Thoracic aorta endothelial cell (primary cell): ENCODE data around the gene LMAN2. TPM values are rescaled to one million over a fixed set of nuclear protein-coding genes. Genes with fewer than 3 reads are reported as not detected.

Experiments
- total RNA-seq: library from RNA; depleted of rRNA; stranded (reverse); fragments of >200 nt; gene quantifications from 2 replicates; pipeline ENCODE4 v1.2.3, GENCODE V29; 2012

LMAN2 gene
- 255 and 380 TPM in 2 replicates for total RNA-seq

DNA sequence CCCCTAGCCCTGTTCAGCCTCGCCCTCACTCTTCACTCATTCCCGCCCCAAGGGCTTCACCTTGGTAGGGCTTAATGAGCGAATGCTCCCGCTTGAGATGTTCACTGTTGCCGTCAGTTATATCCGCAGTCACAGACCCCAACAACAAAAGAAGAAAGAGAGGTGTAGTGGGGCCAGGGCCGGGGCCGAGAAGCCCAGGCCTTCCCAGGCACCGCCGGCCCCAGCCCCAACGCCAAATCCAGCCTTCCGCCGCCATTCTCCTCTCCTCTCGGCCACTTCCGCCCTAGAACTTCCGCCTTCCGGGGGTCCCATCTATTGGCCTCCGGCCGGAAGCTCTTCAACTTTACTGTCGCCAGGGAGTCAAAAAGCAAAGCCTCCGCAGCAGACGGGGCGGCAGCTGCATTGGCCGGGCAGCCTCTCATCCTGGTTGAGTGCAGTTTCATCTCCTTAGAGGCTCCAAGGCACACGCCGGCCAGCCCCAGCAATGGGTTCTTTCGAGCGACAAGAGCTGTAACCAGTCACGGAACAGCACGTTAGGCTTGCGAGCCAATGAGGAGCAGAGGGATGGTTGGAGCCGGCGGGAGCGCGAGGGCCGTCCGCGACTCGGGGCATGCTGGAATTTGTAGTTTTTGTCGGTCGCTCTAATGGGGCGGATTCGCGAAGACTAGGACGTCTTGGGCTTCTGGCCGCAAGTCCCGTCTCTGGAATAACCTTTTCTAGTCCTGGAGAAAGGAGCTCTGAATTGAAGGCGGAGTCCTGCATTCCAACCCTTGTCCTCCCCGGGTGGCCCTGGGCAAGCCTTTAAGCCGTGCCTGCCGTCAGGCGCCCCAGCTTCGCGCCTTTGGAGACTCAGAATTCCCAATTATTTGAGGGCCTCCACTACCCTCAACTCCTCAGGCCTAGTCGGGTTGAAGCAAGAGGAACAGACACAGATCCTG, at the start of gene LMAN2:
TSS of gene LMAN2 (minus strand) at position 277 of the 938 bp plus-strand sequence. CDS start at position 256, 21 bp downstream.

DNA sequence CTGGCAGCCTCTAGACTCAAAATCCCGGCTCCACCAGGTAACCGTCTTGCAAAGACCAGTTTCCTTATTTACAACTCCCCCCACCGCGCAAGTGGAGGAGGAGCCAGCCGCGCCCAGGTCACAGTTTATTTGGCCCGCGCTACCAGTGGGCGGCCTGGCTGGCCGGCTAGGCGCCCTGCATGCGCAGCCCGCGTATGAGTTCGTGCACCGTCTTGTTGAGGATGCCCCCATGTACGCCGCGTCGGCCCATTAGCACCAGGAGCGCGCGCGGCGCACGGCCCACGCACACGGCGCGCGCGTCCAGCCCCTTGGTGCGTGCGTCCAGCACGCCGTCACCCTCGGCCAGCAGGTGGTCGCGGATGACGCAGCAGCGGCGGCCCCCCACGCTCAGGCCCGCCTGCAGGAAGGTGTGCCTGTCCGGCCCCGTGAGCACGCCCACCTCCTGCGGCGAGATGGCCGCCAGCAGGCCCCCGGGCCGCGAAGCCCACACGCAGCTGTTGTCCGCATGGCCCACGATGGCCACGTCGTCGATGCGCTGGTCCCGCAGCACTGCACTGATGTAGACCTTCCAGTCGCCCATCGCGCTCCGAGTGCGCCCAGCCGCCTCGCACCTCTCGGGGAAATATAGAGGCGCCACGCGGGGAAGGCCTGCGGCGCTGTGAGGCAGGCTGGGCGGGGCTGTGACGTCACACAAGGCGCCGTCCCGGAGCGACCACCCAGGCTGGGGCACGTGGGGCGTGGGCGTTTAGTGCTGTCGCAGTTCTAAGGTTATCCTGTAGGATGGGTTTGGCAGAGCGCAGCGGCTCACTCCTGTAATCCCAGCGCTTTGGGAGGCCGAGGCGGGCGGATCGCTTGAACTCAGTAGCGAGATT, 48.8 kb upstream of the LMAN2 start, which contains the start of gene PFN3:
TSS of gene PFN3 (minus strand) at position 665 of the 872 bp plus-strand sequence. CDS start at position 580, 85 bp downstream.

GRCh38 chr5:177384134-177384533, 32.7 kb upstream of the LMAN2 start, which contains the start of gene SLC34A1:
TSS of gene SLC34A1 (plus strand) at chr5:177384434. CDS start at chr5:177385742, 1,308 bp downstream.

GRCh38 chr5:177357459-177358351, 6.2 kb upstream of the LMAN2 start, which contains the start of gene RGS14:
TSS of gene RGS14 (plus strand) at chr5:177357924. CDS start at chr5:177358025, 101 bp downstream.

GRCh38 chr5:177311723-177312648, 39.5 kb downstream of the LMAN2 start, which contains the start of gene MXD3:
TSS of gene MXD3 (minus strand) at chr5:177311898. CDS start at chr5:177311830, 68 bp downstream.

DNA sequence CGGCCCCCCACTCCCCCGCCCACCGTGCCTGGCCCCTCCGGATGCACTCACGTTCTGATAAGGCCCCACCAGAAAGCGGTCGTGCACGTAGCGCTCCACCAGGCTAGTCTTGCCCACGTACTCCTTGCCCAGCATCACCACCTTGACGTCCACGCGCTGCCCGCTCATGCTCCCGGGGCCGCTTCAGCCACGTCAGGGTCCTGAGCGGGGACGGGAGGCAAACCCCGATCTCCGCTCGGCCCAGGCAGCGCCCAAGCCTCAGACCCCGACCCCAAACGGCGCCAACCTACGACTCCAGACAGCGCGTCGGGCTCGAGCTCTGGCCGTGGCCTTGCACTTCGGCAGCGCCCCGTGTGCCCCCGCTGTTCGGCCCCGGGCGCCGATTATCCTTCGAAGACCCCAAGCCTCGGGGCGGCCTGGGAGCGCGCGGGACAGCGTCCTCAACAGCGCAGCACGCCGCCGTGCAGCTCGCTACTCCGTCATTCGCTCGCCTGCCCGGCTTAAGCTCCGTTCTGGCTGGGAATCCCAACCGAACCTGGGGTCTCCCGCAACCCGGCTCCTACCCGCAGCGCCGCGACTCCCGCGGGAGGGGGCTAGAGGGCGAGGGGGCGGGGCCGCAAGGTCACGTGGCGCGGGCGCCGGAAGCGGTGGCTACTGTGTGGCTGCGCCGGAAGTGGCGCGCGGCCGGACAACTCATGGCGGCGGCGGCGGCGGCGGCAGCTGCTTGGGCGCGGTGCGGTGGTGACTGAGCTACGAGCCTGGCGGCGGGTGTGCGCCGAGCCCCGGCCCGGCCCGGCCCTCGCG, 48.1 kb downstream of the LMAN2 start, which contains the start of the genes PRELID1 and RAB24:
TSS of gene PRELID1 (plus strand) at position 679 of the 804 bp plus-strand sequence. CDS start 187 bp downstream, outside the sequence.
TSS of gene RAB24 (minus strand) at position 599 of the 804 bp plus-strand sequence. CDS start at position 168, 431 bp downstream.

Other genes starting within 250 kb of the LMAN2 start
- gene NSD1, start 217.9 kb downstream of the LMAN2 start, total RNA-seq = 75.9 and 83.3 TPM in 2 replicates
- 11.1 and 11.8 TPM in 2 replicates for gene RAB24, start 47.9 kb downstream of the LMAN2 start, total RNA-seq
- gene PRELID1, start 47.9 kb downstream of the LMAN2 start, total RNA-seq = 217 TPM in 2 replicates
- gene MXD3, start 39.8 kb downstream of the LMAN2 start, total RNA-seq = 14.4 and 22.3 TPM in 2 replicates
- gene RGS14, start 6.3 kb upstream of the LMAN2 start, total RNA-seq = 7.4 and 10.3 TPM in 2 replicates
- gene SLC34A1, start 32.8 kb upstream of the LMAN2 start, total RNA-seq = not detected in 2 replicates
- gene PFN3, start 49.0 kb upstream of the LMAN2 start, total RNA-seq = not detected in 2 replicates
- gene F12, start 57.9 kb upstream of the LMAN2 start, total RNA-seq = 1.7 and 1.9 TPM in 2 replicates
- 30.7 and 38.6 TPM in 2 replicates for gene GRK6, start 75.0 kb upstream of the LMAN2 start, total RNA-seq
- gene PRR7, start 95.1 kb upstream of the LMAN2 start, total RNA-seq = 8.9 and 11.9 TPM in 2 replicates
- 204 and 221 TPM in 2 replicates for gene DBN1, start 122.0 kb upstream of the LMAN2 start, total RNA-seq
- 82.6 and 90.2 TPM in 2 replicates for gene PDLIM7, start 145.9 kb upstream of the LMAN2 start, total RNA-seq
- gene DOK3, start 158.2 kb upstream of the LMAN2 start, total RNA-seq = 0.86 and 2.8 TPM in 2 replicates
- 72.4 and 90.8 TPM in 2 replicates for gene DDX41, start 165.3 kb upstream of the LMAN2 start, total RNA-seq
- gene FAM193B, start 202.9 kb upstream of the LMAN2 start, total RNA-seq = 21.1 and 30.5 TPM in 2 replicates
- 120 and 127 TPM in 2 replicates for gene TMED9, start 240.5 kb upstream of the LMAN2 start, total RNA-seq
- 23.3 and 27.5 TPM in 2 replicates for gene B4GALT7, start 248.5 kb upstream of the LMAN2 start, total RNA-seq